GM21723 (cell line): Measurements from ENCODE around the gene ZNRF4.
"Not testable (repeated sequence)": the region's sequence is repeated elsewhere in the genome, so short reads cannot be mapped to it uniquely, and the experiment has no call there.

Experiments
- ATAC-seq: cut with Tn5 transposase; IDR thresholded peaks from one replicate; pipeline ENCODE4 v1.9.1; 2021; ENCODE audit warnings: mild to moderate bottlenecking, moderate library complexity; ENCODE audit not compliant: unreplicated experiment

The ZNRF4 gene

GRCh38 chr19:5472286-5472685 lies 17.1 kb downstream of the ZNRF4 start:
- no peak for ATAC-seq

- ATAC-seq: no peak
These were observed 18.4 kb downstream of the ZNRF4 start for GRCh38 chr19:5473646-5474045.

- ATAC-seq: no peak
These were observed 22.4 kb downstream of the ZNRF4 start for GRCh38 chr19:5477451-5478215.

GRCh38 chr19:5478241-5478924 lies 23.2 kb downstream of the ZNRF4 start:
- ATAC-seq: no peak

- no peak for ATAC-seq
These were observed 23.8 kb downstream of the ZNRF4 start for GRCh38 chr19:5478925-5479588.

GRCh38 chr19:5479958-5480357 lies 24.7 kb downstream of the ZNRF4 start:
- ATAC-seq: no peak

GRCh38 chr19:5480427-5480836 lies 25.2 kb downstream of the ZNRF4 start:
- ATAC-seq: no peak

GRCh38 chr19:5481957-5482356 lies 26.7 kb downstream of the ZNRF4 start:
- no peak for ATAC-seq

- ATAC-seq: no peak
These were observed 29.4 kb downstream of the ZNRF4 start for GRCh38 chr19:5484398-5485285.

GRCh38 chr19:5485286-5485636 lies 30.0 kb downstream of the ZNRF4 start:
- no peak for ATAC-seq

GRCh38 chr19:5485658-5486057 lies 30.4 kb downstream of the ZNRF4 start:
- not testable (repeated sequence) for ATAC-seq

- no peak for ATAC-seq
These were observed 32.0 kb downstream of the ZNRF4 start for GRCh38 chr19:5487222-5487621.

- ATAC-seq: no peak
These were observed 34.3 kb downstream of the ZNRF4 start for GRCh38 chr19:5489551-5489950.

GRCh38 chr19:5491565-5491964 lies 36.3 kb downstream of the ZNRF4 start:
- ATAC-seq: no peak

- no peak for ATAC-seq
These were observed 37.0 kb downstream of the ZNRF4 start for GRCh38 chr19:5492281-5492634.

GRCh38 chr19:5492635-5493409 lies 37.6 kb downstream of the ZNRF4 start:
- no peak for ATAC-seq

- ATAC-seq: no peak
These were observed 39.6 kb downstream of the ZNRF4 start for GRCh38 chr19:5494773-5495172.

GRCh38 chr19:5495792-5496191 lies 40.6 kb downstream of the ZNRF4 start:
- no peak for ATAC-seq

- no peak for ATAC-seq
These were observed 42.1 kb downstream of the ZNRF4 start for GRCh38 chr19:5497297-5497696.

- no peak for ATAC-seq
These were observed 43.8 kb downstream of the ZNRF4 start for GRCh38 chr19:5498830-5499550.
